ENCODE data around the gene TMIGD1. TPM values are rescaled to one million over a fixed set of nuclear protein-coding genes. Genes with fewer than 3 reads are reported as not detected.

Gene TMIGD1
- total and polyA plus RNA-seq, 2 donors (not counting 3 experiments of a cell fraction or from before 2014, with no cell fraction given): not detected

- CTCF ChIA-PET: interaction anchor here (0.7 kb wide), 1 partner anchor 81 kb away, joined by 3 read pairs; no protein-coding TSS in a partner anchor
- H3K79me2 ChIP-seq (ENCODE audit: control insufficient read depth, insufficient read depth, low read length): no peaks in the 10 kb centered on the region
- no peak overlapping the region for H2AFZ ChIP-seq (ENCODE audit: low read depth, low read length)
- DNase-seq (ENCODE audit: low read depth, low spot score) (no peak), FAIRE-seq (no peak)
- H3K4me1 ChIP-seq (ENCODE audit: control insufficient read depth, extremely low read depth, insufficient read depth, low read length): no peaks in the 10 kb centered on the region
- H3K4me3 ChIP-seq (replicated peaks in 1 of 3; ENCODE audit: insufficient read depth in 1 of 3, low read depth in 1 of 3, low read length in 3 of 3): no peak overlapping the region
- no peak overlapping the region for H3K27ac ChIP-seq (ENCODE audit: insufficient read depth, low read depth, low read length)
- H3K9me3 ChIP-seq (replicated peaks; ENCODE audit: control insufficient read depth, insufficient read depth, low read length): no peaks in the 10 kb centered on the region
- H3K9me1 ChIP-seq (replicated peaks; ENCODE audit: control insufficient read depth, extremely low read depth, insufficient read depth, low read length): no peaks in the 10 kb centered on the region
- no TSS peak for BruUV-seq (replicated peaks)
- H3K27me3 ChIP-seq (ENCODE audit: control insufficient read depth in 2 of 2, insufficient read depth in 2 of 2, low read length in 2 of 2): no peaks in the 10 kb centered on the region
- H3K36me3 ChIP-seq (ENCODE audit: control insufficient read depth in 2 of 2, extremely low read depth in 1 of 2, insufficient read depth in 2 of 2, low read length in 2 of 2): no peaks in the 10 kb centered on the region
- TF ChIP-seq POLR2AphosphoS5 (IDR thresholded peaks at IDR 0.05; ENCODE audit: insufficient read depth, low read depth, low read length) (no peak), POLR2A (IDR thresholded peaks at IDR 0.05; ENCODE audit: low read depth, low read length) (no peak), MYC (IDR thresholded peaks at IDR 0.05; ENCODE audit: low read depth, low read length) (no peak), FOS (IDR thresholded peaks at IDR 0.05; ENCODE audit: borderline replicate concordance, insufficient read depth, low read length) (no peak), MAX (IDR thresholded peaks at IDR 0.05; ENCODE audit: insufficient read depth, insufficient read length) (no peak), EZH2 (IDR thresholded peaks at IDR 0.05; ENCODE audit: borderline replicate concordance, low read depth, low read length, severe bottlenecking) (no peak), GATA2 (IDR thresholded peaks at IDR 0.05; ENCODE audit: insufficient read depth, insufficient read length, low read depth, low read length) (no peak), JUN (IDR thresholded peaks at IDR 0.05; ENCODE audit: borderline replicate concordance, insufficient read depth, insufficient read length, low read depth) (no peak), CTCF (IDR thresholded peaks at IDR 0.05; ENCODE audit: extremely low read depth in 1 of 2, insufficient read depth in 1 of 2, low read depth in 1 of 2, low read length in 2 of 2) (no peak)
- H4K20me1 ChIP-seq (replicated peaks; ENCODE audit: control insufficient read depth, extremely low read depth, insufficient read depth, low read length): no peaks in the 10 kb centered on the region
- H3K9ac ChIP-seq (replicated peaks; ENCODE audit: extremely low read depth, insufficient read depth, low read length): no peak overlapping the region
- intact Hi-C loops (cut with micrococcal nuclease) (no loop called here), dilution Hi-C loops (cut with MboI; ENCODE audit: extremely low pct_ligation_motif_present, low sequenced_read_pairs) (no loop called here)
- POLR2A ChIA-PET: no interaction called here
- no peak overlapping the region for H3K4me2 ChIP-seq (ENCODE audit: insufficient read depth, low read length)
Observed at GRCh38 chr17:30300818-30301217, 33.0 kb downstream of the TMIGD1 start.
